Suprapubic skin (tissue), 4 donors: ENCODE results near the gene BEST3. TPM values are rescaled to one million over a fixed set of nuclear protein-coding genes. Genes with fewer than 3 reads are reported as not detected.

Source experiments
- DNase-seq, 2 donors: peaks; one replicate each; pipeline ENCODE4 v3.0.0-alpha.2; 2019; ENCODE audit warnings: low spot score in 2 of 2
- H3K27ac ChIP-seq: fragments of 200-600 bp; sonication (generic); one replicate; pipeline ENCODE4 v1.5.1; 2019
- H3K27me3 ChIP-seq: fragments of 200-600 bp; sonication (generic); one replicate; pipeline ENCODE4 v1.5.1; 2019
- H3K36me3 ChIP-seq: fragments of 200-600 bp; sonication (generic); one replicate; pipeline ENCODE4 v1.5.1; 2019
- H3K4me1 ChIP-seq: fragments of 200-600 bp; sonication (generic); one replicate; pipeline ENCODE4 v1.5.1; 2019
- H3K4me3 ChIP-seq: fragments of 200-600 bp; sonication (generic); one replicate; pipeline ENCODE4 v1.5.1; 2019; ENCODE audit warnings: mild to moderate bottlenecking
- H3K9me3 ChIP-seq: fragments of 200-600 bp; sonication (generic); one replicate; pipeline ENCODE4 v1.5.1; 2019
- EP300 ChIP-seq: sonication (generic); formaldehyde crosslinking; IDR thresholded peaks from one replicate; pipeline ENCODE4 v1.6.1; 2017; ENCODE audit warnings: antibody characterized with exemption
- POLR2A ChIP-seq, 2 donors: fragments of 450-650 bp; IDR thresholded peaks; one replicate each; pipeline ENCODE4 v1.6.1; 2017; ENCODE audit warnings: antibody characterized with exemption in 2 of 2, mild to moderate bottlenecking in 2 of 2, moderate library complexity in 2 of 2
- POLR2AphosphoS5 ChIP-seq, 3 donors: sonication (generic); formaldehyde crosslinking; IDR thresholded peaks; one replicate each; pipeline ENCODE4 v1.6.1; 2017; ENCODE audit warnings: antibody characterized with exemption in 3 of 3
- WGBS: methylation state at CpG from one replicate; pipeline ENCODE4 v1.1.5; 2018; 5-methylcytosine and 5-hydroxymethylcytosine counted together
- total RNA-seq, 4 donors: library from RNA; depleted of rRNA; stranded (reverse); fragments of >200 nt; gene quantifications; one replicate each; pipeline ENCODE4 v1.1.0, GENCODE V29; 2016
- TF ChIP-seq, protein P1 (sequence below), 2 donors: fragments of 200-600 bp in 1 of 2; fragments of 450-650 bp in 1 of 2; sonication (generic) in 1 of 2; IDR thresholded peaks; one replicate each; pipeline ENCODE4 v1.5.1; 2016 to 2019; ENCODE audit warnings: antibody characterized with exemption in 2 of 2, mild to moderate bottlenecking in 1 of 2, moderate library complexity in 1 of 2

The BEST3 gene
- total RNA-seq, 4 donors from 2014 or later: 0.52 to 0.98 TPM; not detected in 2

DNA sequence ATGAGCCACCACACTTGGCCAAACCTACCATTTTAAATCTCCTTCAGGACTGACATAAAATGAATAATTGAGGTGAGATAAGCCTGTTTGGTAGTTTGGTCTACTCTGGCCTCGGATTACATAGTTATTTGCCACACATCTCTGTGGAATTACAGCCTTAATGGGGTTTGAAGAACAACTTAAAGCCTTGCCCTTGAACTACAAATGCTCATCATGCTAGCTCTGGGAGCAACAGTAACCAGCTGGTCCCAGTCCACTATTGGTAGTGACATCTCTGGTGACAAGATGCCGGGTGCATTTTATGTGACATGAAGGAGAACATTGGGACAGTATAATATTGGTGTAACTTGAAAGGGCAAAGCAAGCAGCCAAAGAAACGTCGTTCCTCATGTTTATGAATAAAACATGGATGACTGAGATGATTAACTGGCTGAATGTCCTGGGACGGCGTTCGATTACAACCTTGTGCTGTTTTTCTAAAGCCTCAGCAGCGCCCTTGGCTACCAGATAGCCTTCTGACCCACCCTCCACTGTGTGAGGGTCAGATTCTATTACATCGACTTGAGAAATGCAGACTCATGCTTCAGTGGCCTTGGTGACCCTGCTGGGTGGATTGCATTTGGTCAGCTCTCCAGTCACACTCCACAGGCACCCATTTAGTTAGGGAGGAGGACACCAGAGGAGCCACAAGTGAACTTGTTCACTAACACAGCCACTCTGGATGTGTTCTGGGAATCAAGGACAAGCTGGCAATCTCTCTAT lies 41.5 kb downstream of the BEST3 start:
- TF ChIP-seq POLR2AphosphoS5 (IDR thresholded peaks at IDR 0.05) (no peak), EP300 (no peak)
- TF ChIP-seq, protein P1, sequence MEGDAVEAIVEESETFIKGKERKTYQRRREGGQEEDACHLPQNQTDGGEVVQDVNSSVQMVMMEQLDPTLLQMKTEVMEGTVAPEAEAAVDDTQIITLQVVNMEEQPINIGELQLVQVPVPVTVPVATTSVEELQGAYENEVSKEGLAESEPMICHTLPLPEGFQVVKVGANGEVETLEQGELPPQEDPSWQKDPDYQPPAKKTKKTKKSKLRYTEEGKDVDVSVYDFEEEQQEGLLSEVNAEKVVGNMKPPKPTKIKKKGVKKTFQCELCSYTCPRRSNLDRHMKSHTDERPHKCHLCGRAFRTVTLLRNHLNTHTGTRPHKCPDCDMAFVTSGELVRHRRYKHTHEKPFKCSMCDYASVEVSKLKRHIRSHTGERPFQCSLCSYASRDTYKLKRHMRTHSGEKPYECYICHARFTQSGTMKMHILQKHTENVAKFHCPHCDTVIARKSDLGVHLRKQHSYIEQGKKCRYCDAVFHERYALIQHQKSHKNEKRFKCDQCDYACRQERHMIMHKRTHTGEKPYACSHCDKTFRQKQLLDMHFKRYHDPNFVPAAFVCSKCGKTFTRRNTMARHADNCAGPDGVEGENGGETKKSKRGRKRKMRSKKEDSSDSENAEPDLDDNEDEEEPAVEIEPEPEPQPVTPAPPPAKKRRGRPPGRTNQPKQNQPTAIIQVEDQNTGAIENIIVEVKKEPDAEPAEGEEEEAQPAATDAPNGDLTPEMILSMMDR (IDR thresholded peaks at IDR 0.05): no peak
- Histone ChIP-seq H3K27ac (no peak overlapping the region), H3K27me3 (no peaks in the 10 kb centered on the region), H3K9me3 (no peaks in the 10 kb centered on the region), H3K4me1 (peaks cover 5% of the 10 kb centered on the region), H3K4me3 (no peak overlapping the region), H3K36me3 (no peaks in the 10 kb centered on the region)
- no peak for DNase-seq
- 80% methylated on average over 9 of the region's 9 CpGs for WGBS

DNA sequence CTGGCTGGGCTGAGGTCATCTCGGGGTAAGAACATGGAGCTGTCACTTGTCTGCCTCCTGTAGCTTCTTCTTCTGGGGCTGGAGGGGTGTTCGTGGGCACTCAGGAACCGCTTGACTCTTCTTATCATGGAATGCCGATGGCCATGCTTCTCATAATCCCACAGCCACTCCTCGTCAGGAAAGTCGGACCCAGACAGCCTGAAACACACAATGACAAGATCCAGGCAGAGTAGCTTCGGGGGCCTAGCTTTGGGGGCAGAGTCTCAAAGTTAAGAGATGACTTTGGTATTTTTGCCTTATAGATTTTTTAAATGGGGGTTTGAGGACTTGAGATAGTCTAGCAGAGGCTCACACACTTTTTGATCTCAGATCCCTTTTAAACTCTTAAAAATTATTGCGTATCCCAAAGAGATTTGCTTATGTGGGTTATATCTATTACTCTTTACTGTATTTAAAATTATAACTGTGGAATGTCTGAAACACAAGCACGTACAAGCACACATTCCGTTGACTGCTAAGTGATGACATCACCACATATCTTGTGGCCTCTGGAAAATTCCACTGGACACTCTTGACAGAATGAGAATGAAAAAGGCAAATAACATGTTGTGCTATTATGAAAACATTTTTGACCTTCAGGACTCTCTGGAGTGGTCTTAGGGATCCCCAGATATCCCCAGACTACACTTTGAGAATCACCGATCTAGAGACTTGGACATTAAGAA lies 43.3 kb downstream of the BEST3 start:
- peaks cover 5% of the 10 kb centered on the region for H3K4me1 ChIP-seq
- no peaks in the 10 kb centered on the region for H3K9me3 ChIP-seq
- no peak for TF ChIP-seq POLR2AphosphoS5 (IDR thresholded peaks at IDR 0.05)
- TF ChIP-seq EP300: no peak
- 55% methylated on average over 11 of the region's 11 CpGs for WGBS
- no peaks in the 10 kb centered on the region for H3K27me3 ChIP-seq
- no peak overlapping the region for H3K4me3 ChIP-seq
- no peak overlapping the region for H3K27ac ChIP-seq
- H3K36me3 ChIP-seq: no peaks in the 10 kb centered on the region
- no peak for DNase-seq

DNA sequence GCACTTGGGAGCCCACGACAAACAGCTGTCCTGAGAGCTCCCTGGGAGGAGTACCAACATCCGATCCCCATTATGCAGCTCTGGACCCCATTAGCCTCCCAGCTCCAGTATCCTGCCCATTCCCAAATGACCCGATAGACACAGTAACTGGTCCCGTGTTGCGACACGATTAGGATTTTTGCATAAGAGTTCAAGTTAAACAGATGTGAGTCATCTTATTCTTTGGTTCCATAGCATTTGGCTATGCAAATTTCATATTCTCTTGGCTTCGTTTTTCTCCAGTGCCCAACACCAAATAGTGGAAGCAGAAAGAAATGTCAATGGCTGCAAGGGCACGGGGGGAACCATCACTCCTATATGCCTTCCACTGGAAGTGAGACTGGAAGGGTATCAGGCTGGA lies 45.4 kb downstream of the BEST3 start:
- no peak overlapping the region for H3K27ac ChIP-seq
- no peak overlapping the region for H3K4me3 ChIP-seq
- peaks cover 5% of the 10 kb centered on the region for H3K4me1 ChIP-seq
- no peaks in the 10 kb centered on the region for H3K9me3 ChIP-seq
- no peak for TF ChIP-seq POLR2A (IDR thresholded peaks at IDR 0.05)
- TF ChIP-seq EP300: no peak
- TF ChIP-seq, protein P1 (IDR thresholded peaks at IDR 0.05): no peak
- TF ChIP-seq POLR2AphosphoS5 (IDR thresholded peaks at IDR 0.05): no peak
- no peaks in the 10 kb centered on the region for H3K36me3 ChIP-seq
- whole genome bisulfite sequencing: 69% methylated on average over 8 of the region's 8 CpGs
- no peak for DNase-seq
- H3K27me3 ChIP-seq: no peaks in the 10 kb centered on the region

DNA sequence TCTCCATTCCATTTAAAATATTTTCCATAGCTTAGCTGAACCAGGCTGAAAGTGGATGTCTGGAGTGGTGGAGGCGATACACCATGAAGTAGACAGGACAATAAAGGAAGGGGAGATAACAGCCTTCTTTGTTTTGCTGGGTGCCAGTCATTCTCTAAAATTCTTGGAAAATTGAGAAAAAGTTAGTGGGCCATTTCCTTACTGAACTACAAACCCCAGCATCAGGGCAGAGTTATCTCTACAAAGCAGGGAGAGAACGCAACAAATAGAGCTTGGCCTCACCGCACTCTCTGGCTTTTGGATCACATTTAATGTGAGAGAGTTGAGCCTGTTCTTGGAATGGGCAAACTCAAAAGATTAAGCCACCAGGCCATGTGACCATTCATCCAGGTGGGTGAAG lies 47.2 kb downstream of the BEST3 start:
- TF ChIP-seq POLR2A (IDR thresholded peaks at IDR 0.05): no peak
- TF ChIP-seq POLR2AphosphoS5 (IDR thresholded peaks at IDR 0.05): no peak
- TF ChIP-seq, protein P1 (IDR thresholded peaks at IDR 0.05): no peak
- 93% methylated on average over 3 of the region's 3 CpGs for WGBS
- Histone ChIP-seq H3K36me3 (no peaks in the 10 kb centered on the region), H3K27ac (no peak overlapping the region), H3K9me3 (no peaks in the 10 kb centered on the region), H3K4me3 (no peak overlapping the region), H3K4me1 (peaks cover 5% of the 10 kb centered on the region), H3K27me3 (no peaks in the 10 kb centered on the region)
- no peak for DNase-seq

DNA sequence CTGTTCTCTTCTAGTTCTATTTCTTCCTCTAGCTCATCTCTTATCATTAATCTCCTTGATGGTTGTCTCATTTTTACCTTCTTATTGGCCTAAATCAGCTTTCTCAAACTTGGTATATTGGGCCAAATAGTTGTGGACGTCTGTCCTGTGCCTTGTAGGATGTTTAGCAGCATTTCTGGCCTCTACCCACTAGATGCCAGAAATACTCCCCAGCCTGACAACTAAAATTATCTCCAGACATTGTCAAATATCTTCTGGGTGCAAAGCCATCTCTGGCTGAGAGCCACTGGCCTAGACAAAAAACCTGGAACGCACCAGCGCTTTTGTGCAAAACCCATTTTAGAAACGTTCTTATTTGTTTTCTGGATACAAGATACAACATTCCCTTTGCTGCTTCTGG lies 49.6 kb downstream of the BEST3 start:
- no peak for TF ChIP-seq POLR2A (IDR thresholded peaks at IDR 0.05)
- TF ChIP-seq POLR2AphosphoS5 (IDR thresholded peaks at IDR 0.05): no peak
- no peak for TF ChIP-seq EP300
- TF ChIP-seq, protein P1 (IDR thresholded peaks at IDR 0.05): no peak
- DNase-seq: no peak
- H3K9me3 ChIP-seq: no peaks in the 10 kb centered on the region
- H3K27me3 ChIP-seq: no peaks in the 10 kb centered on the region
- H3K4me1 ChIP-seq: no peaks in the 10 kb centered on the region
- H3K27ac ChIP-seq: no peak overlapping the region
- no peaks in the 10 kb centered on the region for H3K36me3 ChIP-seq
- no peak overlapping the region for H3K4me3 ChIP-seq
- WGBS: 44% methylated on average over 4 of the region's 4 CpGs
